Stimulated activated CD4-positive, alpha-beta T cell treated with anti-CD3 and anti-CD28 coated beads, Interleukin-4, amount 100 ng/mL, for 24 hours (primary cell): ENCODE results near the gene HIPK1.

ENCODE experiments used
- DNase-seq: peaks from one replicate; pipeline ENCODE4 v3.0.0-alpha.2; 2020

Gene HIPK1

DNA sequence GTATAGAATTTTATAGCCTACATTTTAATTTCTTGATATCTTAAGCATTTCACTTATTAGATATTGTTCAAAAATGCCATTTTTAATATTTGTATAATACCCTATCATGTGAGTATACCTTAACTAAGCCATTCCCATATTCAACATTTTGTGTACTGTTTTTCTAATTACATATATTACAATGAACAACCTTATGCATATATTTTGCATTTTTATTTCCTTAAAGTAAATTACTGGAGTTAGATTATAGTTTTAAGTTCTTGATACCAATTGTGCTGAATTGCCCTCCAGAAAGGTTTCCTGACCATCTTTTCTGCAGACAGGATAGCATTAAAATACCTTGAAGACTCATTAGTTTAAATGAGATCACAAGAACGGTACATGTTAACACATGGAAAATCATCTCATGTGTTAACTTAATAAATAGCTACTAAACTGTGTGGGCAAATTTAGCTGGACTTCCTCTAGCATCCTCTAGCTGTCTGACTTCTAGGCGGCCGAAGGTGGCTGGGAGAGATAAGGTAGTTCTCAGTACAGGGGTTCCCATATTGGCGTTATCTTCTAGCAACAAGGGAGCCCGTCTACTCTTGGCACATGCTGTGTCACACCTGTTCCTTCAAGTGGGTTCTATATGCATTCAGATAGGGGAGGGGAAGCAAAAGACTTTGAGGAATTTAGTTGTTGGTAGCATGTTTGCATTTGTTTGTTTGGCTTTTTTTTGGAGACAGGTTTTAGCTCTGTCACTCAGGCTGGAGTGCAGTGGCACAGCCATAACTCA, 15.0 kb upstream of the HIPK1 start:
- no peak for DNase-seq

DNA sequence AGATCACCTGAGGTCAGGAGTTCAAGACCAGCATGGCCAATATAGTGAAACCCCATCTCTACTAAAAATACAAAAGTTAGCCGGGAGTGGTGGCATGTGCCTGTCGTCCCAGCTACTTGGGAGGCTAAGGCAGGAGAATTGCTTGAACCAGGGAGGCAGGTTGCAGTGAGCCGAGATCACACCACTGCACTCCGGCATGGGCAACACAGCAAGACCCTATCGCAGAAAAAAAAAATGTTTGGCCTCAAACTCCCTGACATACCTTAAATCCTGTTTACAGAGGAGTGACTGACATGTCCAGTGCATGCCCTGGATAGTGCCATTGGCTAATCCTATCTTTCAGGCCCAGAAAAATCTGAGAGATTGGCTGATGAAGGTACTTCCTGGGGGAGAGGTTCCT, 12.2 kb upstream of the HIPK1 start:
- DNase-seq = no peak

GRCh38 chr1:113917400-113918082, 11.6 kb upstream of the HIPK1 start:
- no peak for DNase-seq

DNA sequence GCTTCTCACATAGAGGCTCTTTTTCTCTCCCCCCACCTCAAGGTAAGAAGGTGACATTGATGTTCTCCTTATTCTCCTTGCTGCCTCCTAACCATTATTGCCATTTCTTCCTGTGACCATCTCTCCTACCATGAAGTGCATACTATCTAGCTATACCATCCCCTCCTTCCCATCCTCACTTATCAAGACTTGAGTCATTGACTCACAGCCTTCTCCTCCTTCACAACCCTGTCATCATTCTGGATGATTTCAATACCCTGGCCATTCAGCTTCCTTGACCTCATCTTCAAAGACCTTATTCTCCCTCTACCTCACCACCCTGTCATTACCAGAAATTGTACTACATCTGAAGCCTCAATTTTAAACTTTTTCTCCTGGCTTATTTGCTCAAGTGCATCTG, 10.9 kb upstream of the HIPK1 start:
- no peak for DNase-seq

GRCh38 chr1:113922957-113923356, 6.2 kb upstream of the HIPK1 start:
- DNase-seq = no peak

GRCh38 chr1:113924473-113924872, 4.7 kb upstream of the HIPK1 start:
- DNase-seq = no peak

GRCh38 chr1:113928187-113928930, 765 bp upstream of the HIPK1 start:
- no peak for DNase-seq

GRCh38 chr1:113929750-113930498, 800 bp downstream of the HIPK1 start:
- DNase-seq = peak; percentile 65

- DNase-seq = peak; percentile 73
These were observed 1.5 kb downstream of the HIPK1 start for GRCh38 chr1:113930499-113931161.

- no peak for DNase-seq
These were observed 2.3 kb downstream of the HIPK1 start for GRCh38 chr1:113931451-113931851.

DNA sequence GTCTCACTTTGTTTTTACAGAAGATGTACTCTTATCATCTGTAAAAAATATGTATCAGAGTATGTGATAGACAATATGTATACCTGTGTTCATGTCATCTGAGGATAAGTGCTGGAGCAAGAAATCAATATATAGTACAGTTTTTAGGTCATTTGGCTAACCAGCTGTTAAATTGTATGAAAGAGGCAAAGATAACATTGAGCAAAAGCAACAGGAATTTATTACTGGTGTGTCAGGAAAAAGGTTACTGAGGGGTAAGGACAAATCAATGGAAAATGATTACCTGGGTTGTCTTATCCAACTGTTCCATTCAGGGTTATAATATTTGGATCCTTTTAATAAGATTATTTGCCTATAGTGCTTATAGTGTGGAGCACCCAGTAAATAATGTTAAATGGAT, 4.9 kb downstream of the HIPK1 start:
- DNase-seq = no peak

- no peak for DNase-seq
These were observed 5.5 kb downstream of the HIPK1 start for GRCh38 chr1:113934511-113935055.

- no peak for DNase-seq
These were observed 6.1 kb downstream of the HIPK1 start for GRCh38 chr1:113935176-113935575.

DNA sequence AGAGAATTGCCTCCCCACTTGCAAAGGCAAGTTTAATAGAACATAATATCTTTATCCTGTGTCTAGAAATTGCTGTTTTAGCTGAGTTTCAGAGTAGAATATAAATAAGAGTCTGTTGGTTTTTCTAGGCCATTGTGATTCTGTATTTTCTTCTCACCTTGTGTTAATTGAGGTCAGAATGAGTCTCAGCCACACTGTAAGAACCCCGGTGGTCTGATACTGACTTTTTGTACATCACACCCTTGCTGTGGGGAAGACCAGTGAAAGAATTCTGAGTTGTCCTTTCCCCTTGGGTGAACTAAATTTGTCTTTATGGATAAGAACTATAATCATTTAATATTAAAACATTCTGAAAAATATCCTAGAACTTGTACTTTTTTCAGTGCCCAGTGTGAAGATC, 6.8 kb downstream of the HIPK1 start:
- no peak for DNase-seq

DNA sequence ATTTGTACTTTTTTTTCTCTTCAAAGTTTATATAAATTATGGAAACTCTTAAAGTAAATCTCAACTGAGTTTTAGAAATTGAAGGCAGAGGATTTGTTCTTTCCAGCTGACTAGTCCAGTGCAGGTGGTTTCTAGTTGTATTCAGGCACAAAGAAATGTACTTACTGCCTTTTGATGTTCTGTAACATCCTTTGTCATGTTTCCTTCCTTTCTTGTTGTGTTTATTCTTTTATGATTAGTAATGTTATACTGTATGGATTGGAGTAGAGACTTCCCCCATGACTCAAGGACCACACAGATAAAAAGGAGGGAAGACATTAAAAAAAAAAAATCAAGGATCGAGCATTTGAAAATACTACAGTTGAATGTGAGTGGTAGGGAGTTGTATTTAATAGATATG, 8.0 kb downstream of the HIPK1 start:
- DNase-seq = no peak

DNA sequence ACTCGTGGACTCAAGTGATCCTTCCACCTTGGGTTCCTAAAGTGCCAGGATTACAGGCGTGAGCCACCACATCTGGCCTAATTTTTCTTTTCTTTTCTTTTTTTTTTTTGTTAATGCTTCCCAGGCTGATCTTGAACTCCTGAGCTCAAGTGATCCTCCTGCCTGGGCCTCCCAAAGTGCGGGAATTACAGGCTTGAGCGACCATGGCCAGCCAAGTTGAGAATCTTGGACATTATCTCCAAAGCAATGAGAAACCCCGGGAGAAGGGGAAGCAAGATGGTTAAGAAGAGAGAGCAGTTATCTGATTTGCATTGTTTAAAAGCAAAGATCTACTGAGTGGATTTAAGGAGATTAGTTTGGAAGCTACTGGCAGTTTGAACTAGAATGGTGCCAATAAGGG, 9.1 kb downstream of the HIPK1 start:
- DNase-seq = no peak

DNA sequence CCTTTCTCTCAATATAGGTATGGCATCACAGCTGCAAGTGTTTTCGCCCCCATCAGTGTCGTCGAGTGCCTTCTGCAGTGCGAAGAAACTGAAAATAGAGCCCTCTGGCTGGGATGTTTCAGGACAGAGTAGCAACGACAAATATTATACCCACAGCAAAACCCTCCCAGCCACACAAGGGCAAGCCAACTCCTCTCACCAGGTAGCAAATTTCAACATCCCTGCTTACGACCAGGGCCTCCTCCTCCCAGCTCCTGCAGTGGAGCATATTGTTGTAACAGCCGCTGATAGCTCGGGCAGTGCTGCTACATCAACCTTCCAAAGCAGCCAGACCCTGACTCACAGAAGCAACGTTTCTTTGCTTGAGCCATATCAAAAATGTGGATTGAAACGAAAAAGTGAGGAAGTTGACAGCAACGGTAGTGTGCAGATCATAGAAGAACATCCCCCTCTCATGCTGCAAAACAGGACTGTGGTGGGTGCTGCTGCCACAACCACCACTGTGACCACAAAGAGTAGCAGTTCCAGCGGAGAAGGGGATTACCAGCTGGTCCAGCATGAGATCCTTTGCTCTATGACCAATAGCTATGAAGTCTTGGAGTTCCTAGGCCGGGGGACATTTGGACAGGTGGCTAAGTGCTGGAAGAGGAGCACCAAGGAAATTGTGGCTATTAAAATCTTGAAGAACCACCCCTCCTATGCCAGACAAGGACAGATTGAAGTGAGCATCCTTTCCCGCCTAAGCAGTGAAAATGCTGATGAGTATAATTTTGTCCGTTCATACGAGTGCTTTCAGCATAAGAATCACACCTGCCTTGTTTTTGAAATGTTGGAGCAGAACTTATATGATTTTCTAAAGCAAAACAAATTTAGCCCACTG, 11.5 kb downstream of the HIPK1 start:
- DNase-seq = peak; percentile 43

GRCh38 chr1:113941245-113941559, 12.1 kb downstream of the HIPK1 start:
- DNase-seq = no peak

DNA sequence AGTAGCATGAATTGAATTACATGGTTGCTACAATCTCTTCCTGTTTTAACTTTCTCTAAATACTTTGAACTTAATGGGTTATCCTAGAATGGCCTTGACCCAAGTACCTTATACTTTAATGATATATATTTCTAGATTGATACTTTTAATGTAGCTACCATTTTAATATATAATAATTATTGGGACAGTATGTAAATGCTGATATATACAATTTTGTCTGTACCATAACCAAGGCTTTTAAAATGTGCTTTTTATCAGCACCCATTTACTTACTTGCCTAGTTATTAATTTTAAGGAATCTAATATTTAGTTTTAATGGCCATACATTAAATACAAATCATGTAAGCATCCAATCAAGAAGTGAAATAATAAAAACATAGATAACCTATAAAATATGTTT, 13.4 kb downstream of the HIPK1 start:
- no peak for DNase-seq

- no peak for DNase-seq
These were observed 14.1 kb downstream of the HIPK1 start for GRCh38 chr1:113943028-113943811.

- no peak for DNase-seq
These were observed 16.2 kb downstream of the HIPK1 start for GRCh38 chr1:113945329-113945728.
